NCI-H226 (cell line): ENCODE measurements around the gene RAD51B.
A peak's percentile ranks its signal among the peaks of the same experiment; 100 is the strongest.

Source experiments
- DNase-seq: peaks from one replicate; pipeline ENCODE4 v3.0.0-alpha.2; 2015

Gene RAD51B

DNA sequence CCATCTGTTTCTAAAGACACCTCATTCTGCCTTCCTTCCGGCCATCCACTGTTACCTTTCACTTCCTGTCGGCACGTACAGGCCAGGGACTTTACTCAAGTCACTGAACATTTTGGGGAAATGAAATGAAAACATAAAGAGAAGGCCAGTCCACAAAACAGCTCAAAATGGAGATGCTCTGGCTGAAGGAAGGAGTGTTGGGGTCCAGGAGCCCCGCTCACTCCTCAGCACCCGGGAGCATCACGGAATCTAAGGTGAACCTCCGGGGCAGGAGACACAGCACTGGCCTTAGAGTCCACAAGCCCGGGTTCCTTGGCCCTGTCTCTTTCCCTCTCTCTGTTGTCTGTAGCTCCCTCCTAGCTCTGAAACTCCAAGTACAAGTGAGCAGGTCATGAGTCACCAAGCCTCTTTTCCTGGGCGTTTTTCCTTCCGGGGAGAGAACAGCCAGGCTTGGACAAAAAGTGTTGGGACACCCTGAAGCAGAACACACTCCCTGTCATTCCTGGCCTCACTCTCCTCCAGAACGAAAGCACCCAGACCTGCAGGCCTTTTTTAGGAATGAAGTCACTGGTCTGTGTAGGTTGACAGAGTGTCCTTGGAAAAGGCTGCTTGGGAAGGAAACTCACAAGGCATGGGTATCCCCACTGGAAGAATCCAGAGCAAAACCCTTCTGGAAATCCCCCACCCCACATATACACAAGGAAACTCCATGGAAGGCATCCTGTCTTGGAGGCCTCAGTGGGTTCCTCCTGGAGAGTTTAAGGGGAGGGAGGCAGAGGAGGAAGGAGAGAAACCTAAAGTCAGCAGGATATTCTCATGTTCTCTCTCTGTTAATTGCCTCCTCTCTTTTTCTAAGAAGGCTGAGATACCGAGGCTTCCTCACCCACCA, 728.0 kb downstream of the RAD51B start:
- DNase-seq: peak; percentile 95

GRCh38 chr14:68548194-68549076, 728.9 kb downstream of the RAD51B start:
- peak; percentile 99 for DNase-seq

DNA sequence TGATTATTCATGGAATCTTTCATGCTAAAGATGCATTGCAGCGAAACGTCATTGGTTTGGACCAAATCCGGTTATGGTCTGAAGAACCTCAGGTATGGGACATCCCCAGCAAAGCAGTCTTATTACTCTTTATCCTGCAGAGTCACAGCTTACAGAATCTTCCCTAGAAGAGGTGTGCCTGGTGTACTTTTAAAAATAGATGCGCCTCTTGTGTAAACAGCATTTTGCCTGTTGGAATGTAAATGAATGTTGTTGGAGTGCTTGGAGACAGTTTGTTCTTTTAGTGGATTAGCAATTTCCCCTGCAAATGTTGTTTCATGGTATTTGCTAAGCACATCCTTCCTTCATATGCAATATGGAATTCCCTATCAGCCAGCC, 730.7 kb downstream of the RAD51B start:
- no peak for DNase-seq

- DNase-seq: no peak
These were observed 731.6 kb downstream of the RAD51B start for GRCh38 chr14:68551045-68551683.

GRCh38 chr14:68552075-68552474, 732.5 kb downstream of the RAD51B start:
- no peak for DNase-seq

DNA sequence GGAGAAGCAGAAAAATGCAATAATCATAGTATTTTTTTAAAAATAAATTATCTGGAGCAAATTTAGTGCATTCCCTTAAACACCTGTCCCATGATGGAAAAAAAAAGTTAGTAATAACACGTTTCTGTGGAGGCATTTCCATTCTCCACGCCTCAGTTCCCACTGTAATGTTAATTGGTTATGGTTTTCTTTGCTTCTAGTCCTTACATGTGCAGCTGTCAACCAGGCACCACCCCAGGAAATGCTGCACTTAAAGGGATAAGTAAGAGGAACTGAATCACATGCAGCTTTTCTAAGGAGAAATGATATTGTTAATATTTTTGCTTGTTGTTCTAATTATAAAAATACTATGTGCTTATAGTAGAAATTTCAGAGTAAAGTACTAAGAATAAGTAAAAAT, 733.0 kb downstream of the RAD51B start:
- no peak for DNase-seq

DNA sequence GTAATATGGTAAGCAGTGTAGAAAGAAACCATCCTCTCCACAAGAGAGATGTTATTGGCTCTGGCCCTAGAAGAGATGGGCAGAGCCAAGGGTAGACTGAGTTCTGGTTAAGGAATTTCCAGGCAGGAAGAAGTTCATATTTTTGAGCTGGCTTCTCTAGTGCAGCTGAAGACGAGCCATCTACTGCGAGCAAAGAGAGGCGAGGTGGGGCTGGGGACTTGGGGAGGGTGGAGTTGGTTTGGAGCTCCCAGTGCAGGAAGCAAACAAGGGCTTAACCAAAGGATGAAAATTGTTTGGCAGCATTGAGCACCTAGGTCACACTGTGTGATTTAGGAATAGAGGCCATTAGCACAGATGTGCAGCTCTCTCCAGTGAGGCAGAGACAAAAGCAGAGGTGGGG, 733.7 kb downstream of the RAD51B start:
- DNase-seq: no peak

DNA sequence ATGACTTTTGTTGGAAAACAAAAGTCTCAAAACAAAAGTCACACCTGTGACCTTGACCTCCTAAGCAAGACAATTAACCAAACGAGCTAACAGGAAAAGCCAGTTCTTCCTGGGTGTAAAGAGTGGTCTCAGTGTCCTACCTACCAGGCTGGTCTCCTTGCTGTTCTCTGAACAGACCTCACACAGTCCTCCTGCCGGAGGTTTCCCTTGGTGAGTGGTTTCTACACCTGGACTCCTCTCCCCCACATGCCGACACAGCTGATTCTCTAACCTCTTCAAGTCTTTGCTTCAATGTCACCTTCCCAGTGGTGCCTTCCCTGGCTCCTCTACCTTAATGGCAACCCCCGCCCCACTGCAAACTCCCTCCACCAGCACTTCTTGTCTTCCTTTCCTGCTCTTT, 734.7 kb downstream of the RAD51B start:
- DNase-seq: no peak

GRCh38 chr14:68556253-68556652, 736.7 kb downstream of the RAD51B start:
- no peak for DNase-seq

DNA sequence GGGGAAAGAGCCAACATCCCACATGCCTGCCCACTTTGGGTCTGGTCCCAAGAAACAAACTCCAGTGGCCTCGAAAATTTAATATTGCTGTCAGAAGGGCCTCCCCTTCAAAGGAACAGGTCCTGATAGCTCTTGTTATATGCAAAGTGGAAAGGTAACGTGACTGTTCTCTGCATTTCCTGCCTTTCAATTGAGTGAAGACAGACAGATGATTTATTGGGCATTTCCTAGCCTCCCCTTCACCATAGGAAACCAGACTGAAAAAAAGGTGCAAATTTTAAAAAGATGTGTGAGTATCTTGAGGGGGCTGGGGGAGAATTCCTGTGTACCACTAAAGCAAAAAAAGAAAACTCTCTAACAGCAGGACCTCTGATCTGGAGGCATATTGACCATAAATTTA, 738.1 kb downstream of the RAD51B start:
- DNase-seq: no peak

DNA sequence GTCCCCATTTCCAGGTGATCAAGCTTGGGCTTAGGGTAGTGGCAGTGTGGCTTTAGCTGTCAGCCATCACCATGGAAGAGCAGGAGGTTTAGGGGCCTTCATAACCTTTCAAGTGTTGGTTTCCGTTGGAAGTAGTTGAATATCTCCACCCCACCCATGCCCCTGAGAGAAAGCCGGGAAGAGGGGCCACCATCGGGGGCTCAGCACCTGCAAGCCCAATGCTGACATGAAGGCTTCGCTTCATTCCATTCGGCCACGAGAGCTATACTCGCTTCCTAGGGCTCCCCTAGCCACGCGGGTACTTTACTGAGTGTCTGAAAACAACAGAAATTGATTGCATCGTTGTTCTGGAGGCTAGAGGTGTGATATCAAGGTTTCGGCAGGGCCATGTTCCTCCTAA, 738.5 kb downstream of the RAD51B start:
- DNase-seq: no peak

GRCh38 chr14:68559949-68560348, 740.4 kb downstream of the RAD51B start:
- DNase-seq: no peak

- DNase-seq: no peak
These were observed 742.0 kb downstream of the RAD51B start for GRCh38 chr14:68561531-68562007.

DNA sequence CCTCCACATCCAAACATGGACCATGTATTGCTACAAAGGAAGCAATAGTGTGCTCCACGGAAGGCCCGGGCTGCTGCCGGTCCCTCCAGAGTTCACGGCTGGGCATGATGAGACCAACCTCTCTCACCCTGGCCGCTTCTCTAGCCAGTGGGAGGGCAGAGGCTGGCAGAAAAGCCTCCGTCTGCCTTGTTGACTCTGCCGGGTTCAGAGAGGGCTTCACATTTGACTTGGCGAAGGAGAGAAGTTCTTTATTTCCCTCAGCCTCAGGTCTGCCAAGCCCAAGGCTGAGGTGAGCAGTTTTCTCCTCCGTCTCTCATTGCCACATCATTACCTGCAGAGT, 743.3 kb downstream of the RAD51B start:
- no peak for DNase-seq

DNA sequence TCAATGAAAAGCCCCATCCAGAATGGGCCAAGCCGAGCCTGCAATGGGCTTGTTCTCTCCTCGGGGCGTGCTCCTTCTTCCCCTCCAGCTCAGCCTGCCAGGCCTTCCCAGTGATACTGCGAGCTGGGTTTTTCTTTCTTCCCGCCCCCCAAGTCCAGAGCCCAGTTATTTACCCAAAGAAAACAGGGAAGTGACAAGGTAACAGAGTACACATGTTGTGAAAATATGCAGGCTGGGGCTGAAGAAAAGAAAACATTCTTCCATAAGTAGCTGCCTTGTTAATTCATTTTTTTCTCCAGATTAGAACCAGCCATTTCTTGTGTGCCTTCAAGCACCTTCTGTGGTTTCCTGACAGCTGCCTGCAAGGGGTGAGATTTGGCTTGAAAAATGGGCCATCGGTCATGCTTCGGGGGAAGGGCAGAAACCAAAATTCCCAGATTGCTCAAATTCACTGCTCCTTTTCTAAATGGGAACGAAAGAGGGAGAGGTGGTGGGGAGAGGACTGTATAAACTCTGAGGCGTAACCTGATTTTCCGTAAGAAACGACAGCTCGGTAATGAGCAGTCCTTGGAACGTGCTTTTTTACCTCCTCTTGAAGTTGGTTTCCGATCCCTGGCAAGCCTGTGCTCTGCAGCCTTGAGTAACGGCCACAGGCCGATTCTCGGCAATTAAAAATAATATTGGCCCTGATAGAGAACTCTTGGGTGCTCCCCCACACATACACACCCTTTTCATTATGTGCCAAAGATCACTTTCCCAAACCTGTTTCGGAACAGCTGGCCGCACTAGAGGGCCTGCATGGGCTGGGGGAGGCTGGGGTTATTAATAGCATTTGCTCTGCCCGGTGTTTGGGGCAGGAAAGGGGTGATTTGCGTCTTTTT, 743.9 kb downstream of the RAD51B start:
- DNase-seq: no peak

GRCh38 chr14:68564191-68564825, 744.7 kb downstream of the RAD51B start:
- no peak for DNase-seq

DNA sequence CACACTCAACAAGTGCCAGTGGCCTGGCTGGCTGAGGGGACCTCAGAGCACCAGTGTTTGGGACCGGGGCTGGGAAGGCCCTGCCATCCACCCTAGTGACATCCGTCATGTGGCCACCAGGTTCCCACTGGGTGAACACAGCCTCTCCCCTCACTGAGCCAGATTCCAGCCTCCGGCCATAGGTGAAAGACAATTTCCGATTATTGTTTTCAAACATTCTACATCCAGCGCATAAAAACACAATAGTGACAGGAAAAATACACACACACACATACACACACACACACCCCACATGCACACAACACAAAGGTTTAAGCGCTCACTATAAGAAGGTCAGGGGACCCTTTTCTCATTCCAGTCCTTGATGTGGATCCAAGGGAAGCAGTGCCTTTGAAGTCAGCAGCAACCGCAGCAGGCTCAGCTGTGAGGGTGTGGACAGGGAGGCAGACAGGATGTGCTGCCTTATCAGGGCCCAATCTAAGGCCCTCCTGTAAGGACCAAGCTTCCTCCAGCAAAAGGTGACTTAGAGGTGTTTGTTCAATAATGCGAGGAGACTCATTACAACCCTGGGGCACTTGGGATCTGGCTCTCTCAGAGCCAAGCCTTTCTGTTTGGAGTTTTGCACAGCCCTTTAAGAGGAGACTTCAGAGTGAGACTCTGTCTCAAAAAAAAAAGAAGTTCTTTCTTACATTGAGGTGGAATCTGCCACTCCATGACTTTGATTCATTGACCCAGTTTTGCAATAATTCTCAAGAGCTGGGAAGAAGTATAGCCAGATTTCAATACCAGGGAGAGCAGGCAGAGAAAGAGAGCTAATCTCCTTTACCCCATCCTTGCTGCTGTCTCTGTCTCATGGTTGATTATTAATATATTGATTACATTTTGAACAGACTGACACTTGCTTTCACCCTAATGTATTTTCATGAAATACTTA, 745.5 kb downstream of the RAD51B start:
- DNase-seq: peak; percentile 34

DNA sequence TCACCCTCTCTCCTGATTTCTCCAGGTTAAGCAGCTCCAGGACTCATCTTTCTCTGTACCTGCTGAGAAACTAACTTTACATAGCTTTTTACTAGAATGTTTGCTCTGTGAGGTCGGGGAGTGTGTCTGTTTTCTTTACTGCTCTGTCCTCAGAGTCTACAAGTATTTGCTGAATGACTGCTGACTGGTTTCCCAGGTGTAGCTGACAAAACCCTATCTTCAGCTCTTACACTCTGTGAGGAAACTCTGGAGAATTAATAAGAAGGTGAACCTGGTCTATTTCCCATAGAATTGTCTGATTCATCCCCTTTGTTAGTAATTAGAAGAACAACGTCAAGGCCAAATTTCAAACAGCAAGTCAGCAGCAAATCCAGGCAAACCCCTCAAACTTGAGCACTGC, 746.5 kb downstream of the RAD51B start:
- no peak for DNase-seq

DNA sequence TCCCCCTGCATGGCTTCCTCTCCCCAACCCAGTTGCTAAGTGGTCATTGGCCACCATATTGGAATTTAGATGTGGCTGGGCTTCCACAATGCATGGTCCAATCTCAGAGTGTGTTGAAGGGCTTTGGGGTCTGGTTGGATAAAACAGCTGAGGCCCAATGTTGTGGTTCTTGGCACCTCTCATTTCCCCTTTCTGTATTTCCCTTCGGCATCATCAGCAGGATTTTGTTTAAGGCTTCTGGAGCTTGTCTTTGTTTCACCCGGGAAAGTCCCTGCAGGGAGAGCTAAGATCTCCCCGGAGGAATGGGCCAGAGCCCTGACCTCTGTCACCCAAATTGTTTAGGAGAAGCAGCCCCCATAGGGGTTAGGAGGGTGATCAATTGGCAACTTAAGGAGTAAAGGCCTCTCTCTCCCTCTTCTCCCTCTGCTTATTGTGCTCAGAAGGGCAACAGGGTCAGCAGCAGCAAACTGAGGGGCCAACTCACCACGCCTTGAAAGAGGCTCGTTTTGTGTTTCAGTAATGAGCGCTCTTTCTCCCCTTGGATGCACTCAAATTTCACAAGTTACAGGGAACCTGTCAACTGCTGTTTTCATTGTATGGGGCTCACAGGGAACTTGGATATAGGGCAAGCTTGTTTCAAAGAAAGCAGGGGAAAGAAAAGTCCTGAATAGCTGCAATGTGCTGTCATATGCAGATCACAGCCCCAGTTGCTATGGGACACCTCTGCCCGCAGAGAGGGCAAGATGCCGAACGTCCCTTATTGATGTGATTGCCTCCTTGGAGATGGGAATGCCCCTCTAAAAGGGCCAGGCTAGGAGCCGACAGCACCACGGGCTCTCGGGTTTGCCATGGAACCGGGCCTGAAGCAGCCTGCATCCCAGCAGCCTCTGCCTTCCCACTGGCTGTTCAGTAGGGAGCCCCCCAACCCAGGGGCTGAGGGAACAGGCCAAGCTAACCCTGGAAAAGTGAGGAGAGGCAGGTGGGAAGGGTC, 749.6 kb downstream of the RAD51B start:
- no peak for DNase-seq
